LNCaP clone FGC (cell line): ENCODE measurements around the gene LYPD5.

Experiments used
- DNase-seq: peaks from one replicate; pipeline ENCODE4 v3.0.0-alpha.2; 2011; ENCODE audit warnings: low read depth
- H3K4me3 ChIP-seq: 2 replicates; pipeline ENCODE4 v1.5.1; 2011; ENCODE audit warnings: mild to moderate bottlenecking, low read depth, low read length, control low read depth
- TF ChIP-seq, protein P1 (sequence below): IDR thresholded peaks from 2 replicates; pipeline ENCODE4 v1.5.1; 2012; ENCODE audit warnings: mild to moderate bottlenecking; ENCODE audit not compliant: control insufficient read depth, insufficient read depth; ENCODE audit errors: extremely low read depth

The LYPD5 gene, protein sequence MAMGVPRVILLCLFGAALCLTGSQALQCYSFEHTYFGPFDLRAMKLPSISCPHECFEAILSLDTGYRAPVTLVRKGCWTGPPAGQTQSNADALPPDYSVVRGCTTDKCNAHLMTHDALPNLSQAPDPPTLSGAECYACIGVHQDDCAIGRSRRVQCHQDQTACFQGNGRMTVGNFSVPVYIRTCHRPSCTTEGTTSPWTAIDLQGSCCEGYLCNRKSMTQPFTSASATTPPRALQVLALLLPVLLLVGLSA

DNA sequence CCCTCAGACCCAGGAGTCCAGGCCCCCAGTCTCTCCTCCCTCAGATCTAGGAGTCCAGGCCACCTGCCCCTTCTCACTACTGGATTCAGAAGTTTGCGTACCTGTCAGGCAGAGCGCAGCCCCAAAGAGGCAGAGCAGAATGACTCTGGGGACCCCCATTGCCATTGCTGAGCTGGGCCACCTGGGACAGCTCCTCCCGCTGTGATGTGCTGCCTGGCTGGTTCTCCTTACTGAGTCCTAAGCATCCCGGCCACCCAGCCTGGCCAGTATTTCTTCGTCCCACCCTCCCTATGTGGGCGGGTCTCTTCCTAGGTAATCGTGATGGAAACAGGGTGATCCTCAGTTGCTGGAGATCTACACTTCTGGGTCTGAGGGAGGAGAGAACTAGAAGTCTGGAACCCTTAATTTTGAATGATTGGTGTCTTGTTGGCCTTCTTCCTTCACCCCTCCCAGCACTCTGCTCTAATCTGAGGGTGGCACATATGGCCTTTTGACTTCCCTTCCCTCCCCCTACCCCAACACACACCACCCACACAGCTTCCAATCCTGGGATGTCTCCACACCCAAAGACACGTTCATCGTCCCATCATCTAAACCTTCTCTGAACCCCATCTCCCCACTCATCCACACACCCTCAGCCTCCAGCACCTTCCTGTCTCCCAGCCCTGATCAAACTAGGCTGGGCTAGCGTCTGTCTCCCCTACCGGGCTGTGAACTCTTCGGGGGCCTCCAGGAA lies at the start of gene LYPD5:
LYPD5 (minus strand) TSS at position 232 of the 736 bp plus-strand sequence; CDS start at position 165, 67 bp downstream.
- no peak for DNase-seq
- TF ChIP-seq, protein P1, sequence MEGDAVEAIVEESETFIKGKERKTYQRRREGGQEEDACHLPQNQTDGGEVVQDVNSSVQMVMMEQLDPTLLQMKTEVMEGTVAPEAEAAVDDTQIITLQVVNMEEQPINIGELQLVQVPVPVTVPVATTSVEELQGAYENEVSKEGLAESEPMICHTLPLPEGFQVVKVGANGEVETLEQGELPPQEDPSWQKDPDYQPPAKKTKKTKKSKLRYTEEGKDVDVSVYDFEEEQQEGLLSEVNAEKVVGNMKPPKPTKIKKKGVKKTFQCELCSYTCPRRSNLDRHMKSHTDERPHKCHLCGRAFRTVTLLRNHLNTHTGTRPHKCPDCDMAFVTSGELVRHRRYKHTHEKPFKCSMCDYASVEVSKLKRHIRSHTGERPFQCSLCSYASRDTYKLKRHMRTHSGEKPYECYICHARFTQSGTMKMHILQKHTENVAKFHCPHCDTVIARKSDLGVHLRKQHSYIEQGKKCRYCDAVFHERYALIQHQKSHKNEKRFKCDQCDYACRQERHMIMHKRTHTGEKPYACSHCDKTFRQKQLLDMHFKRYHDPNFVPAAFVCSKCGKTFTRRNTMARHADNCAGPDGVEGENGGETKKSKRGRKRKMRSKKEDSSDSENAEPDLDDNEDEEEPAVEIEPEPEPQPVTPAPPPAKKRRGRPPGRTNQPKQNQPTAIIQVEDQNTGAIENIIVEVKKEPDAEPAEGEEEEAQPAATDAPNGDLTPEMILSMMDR = no peak
- H3K4me3 ChIP-seq = no peak within 1 kb of the TSS

DNA sequence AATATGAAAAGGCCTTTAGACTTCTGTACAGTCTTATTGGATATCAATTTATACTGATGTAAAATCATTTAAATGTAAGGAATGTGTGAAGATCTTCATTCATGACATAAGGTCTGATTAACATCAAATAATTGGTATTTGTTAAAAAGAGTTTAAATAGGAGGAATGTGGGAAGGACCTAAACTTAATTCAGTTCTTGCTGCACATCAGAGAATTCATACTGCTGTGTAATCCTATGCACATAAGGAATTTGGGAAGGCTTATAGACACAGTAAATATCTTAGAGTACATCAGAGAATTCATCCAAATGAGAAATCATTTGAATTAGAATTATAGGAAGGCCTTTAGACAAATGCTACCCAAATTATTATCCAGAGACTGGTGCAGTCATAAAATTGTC lies 46.6 kb upstream of the LYPD5 start:
- no peak for DNase-seq
- TF ChIP-seq, protein P1 = no peak
- H3K4me3 ChIP-seq = no peak overlapping the region

DNA sequence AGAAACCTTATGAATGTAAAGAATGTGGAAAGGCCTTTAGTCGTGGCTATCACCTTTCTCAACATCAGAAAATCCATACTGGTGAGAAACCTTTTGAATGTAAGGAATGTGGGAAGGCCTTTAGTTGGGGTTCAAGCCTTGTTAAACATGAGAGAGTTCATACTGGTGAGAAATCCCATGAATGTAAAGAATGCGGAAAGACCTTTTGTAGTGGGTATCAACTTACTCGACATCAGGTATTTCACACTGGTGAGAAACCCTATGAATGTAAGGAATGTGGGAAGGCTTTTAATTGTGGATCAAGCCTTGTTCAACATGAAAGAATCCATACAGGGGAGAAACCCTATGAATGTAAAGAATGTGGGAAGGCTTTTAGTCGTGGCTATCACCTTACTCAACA lies 45.6 kb upstream of the LYPD5 start:
- TF ChIP-seq, protein P1 = no peak
- no peak for DNase-seq
- no peak overlapping the region for H3K4me3 ChIP-seq

DNA sequence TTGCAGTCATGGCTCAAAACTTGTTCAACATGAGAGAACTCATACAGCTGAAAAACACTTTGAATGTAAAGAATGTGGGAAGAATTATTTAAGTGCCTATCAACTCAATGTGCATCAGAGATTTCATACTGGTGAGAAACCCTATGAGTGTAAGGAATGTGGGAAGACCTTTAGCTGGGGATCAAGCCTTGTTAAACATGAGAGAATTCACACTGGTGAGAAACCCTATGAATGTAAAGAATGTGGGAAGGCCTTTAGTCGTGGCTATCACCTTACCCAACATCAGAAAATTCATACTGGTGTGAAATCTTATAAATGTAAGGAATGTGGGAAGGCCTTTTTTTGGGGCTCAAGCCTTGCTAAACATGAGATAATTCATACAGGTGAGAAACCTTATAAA lies 45.0 kb upstream of the LYPD5 start:
- DNase-seq = no peak
- H3K4me3 ChIP-seq = no peak overlapping the region
- TF ChIP-seq, protein P1 = no peak

DNA sequence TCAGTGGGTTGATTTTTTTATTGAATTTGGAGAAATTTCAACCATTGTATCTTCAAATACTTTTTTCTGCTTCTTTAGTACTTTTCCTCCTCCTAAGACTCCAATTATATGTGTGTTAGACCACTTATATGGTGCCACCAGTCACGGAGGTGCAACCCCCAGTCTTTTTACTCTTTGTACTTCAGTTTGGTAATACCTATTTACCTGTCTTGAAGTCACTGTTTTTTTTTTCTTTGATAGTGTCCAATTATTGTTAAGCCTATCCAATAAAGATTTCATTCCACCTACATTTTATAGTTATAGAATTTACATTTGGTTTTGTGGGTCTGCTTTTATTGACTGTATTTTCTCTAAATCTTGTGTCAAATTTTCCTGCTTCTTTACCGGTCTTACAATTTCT lies 39.8 kb upstream of the LYPD5 start:
- no peak overlapping the region for H3K4me3 ChIP-seq
- no peak for DNase-seq
- TF ChIP-seq, protein P1 = no peak

DNA sequence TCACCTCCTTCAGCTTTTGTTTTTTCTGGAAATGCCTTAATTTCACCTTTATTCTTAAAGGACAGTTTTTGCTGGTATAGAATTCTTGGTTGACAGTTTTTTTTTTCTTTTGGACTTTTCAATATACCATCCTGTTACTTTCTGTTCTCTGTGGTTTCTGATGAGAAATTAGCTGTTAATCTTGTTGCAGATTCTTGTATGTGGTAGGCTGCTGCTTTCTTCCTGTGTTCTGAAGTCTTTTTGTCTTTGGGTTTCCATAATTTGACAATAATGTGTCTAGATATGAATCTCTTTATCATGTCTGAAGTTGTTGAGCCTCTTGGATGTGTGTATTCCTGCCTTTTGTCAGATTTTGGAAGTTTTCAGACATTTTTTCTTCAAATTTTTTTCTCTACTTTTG lies 36.9 kb upstream of the LYPD5 start:
- TF ChIP-seq, protein P1 = no peak
- DNase-seq = no peak
- H3K4me3 ChIP-seq = no peak overlapping the region
